Neural progenitor cell (in vitro differentiated cells): Measurements from ENCODE around the gene CUEDC2.

Experiments
- EZH2 ChIP-seq: fragments of 200-600 bp; sonication (generic); IDR thresholded peaks from 2 replicates; pipeline ENCODE4 v1.6.1; 2017; ENCODE audit warnings: antibody characterized with exemption, mild to moderate bottlenecking, moderate library complexity
- EZH2phosphoT487 ChIP-seq: fragments of 200-600 bp; sonication (generic); IDR thresholded peaks from 2 replicates; pipeline ENCODE4 v1.6.1; 2017; ENCODE audit warnings: antibody characterized with exemption
- TF ChIP-seq, protein P1 (sequence below): fragments of 200-600 bp; sonication (generic); IDR thresholded peaks from 2 replicates; pipeline ENCODE4 v1.5.1; 2017; ENCODE audit warnings: antibody characterized with exemption, mild to moderate bottlenecking

DNA sequence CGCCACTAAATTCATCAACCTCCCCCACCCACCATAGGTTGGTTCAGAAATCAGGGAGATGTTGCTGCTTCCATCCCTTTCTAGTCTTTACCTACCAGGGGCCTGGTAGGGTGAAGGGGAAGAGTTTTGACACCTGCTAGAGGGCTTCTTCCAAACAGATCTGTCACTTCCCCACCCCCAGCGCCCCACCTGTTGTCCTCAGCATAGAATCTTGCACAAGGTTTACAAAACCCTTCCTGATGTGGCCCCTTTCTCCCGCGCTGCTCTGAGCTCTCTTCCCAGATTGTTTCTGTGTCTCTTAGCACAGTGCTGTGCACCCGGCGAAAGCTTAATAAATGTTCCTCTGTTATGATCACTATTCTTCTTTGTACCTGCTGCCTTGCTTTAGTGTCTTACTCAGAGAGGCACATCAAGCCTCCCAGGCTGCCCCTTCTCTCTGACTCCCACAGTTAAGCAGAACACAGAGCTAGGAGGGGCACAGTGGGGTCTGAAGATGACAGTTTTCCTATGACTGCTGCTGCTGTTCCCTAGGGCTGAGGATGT, 30.2 kb upstream of the CUEDC2 start:
- TF ChIP-seq, protein P1, sequence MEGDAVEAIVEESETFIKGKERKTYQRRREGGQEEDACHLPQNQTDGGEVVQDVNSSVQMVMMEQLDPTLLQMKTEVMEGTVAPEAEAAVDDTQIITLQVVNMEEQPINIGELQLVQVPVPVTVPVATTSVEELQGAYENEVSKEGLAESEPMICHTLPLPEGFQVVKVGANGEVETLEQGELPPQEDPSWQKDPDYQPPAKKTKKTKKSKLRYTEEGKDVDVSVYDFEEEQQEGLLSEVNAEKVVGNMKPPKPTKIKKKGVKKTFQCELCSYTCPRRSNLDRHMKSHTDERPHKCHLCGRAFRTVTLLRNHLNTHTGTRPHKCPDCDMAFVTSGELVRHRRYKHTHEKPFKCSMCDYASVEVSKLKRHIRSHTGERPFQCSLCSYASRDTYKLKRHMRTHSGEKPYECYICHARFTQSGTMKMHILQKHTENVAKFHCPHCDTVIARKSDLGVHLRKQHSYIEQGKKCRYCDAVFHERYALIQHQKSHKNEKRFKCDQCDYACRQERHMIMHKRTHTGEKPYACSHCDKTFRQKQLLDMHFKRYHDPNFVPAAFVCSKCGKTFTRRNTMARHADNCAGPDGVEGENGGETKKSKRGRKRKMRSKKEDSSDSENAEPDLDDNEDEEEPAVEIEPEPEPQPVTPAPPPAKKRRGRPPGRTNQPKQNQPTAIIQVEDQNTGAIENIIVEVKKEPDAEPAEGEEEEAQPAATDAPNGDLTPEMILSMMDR, result no peak
- no peak for TF ChIP-seq EZH2
- TF ChIP-seq EZH2phosphoT487, result no peak
